NCI-H128 (cell line): ENCODE data around the gene PCDHGC5.

Experiments used
- DNase-seq: peaks from one replicate; lab custom pipeline; 2025; ENCODE audit not compliant: unreplicated experiment; lab: John Stamatoyannopoulos, UW

The PCDHGC5 gene

GRCh38 chr5:141488591-141489561, at the start of gene PCDHGC5:
Gene PCDHGC5, plus strand, starts transcription at chr5:141489081. Its CDS starts 160 bp downstream, at chr5:141489241.
- no peak for DNase-seq

- no peak for DNase-seq
These were observed 49.3 kb upstream of the PCDHGC5 start for GRCh38 chr5:141439411-141440141.

GRCh38 chr5:141440341-141440740, 48.5 kb upstream of the PCDHGC5 start:
- no peak for DNase-seq

GRCh38 chr5:141441571-141442170, 47.2 kb upstream of the PCDHGC5 start:
- DNase-seq: no peak

GRCh38 chr5:141465351-141465750, 23.5 kb upstream of the PCDHGC5 start:
- DNase-seq: no peak

GRCh38 chr5:141475625-141476131, 13.2 kb upstream of the PCDHGC5 start, which contains the start of gene PCDHGC3:
Gene PCDHGC3, plus strand, starts transcription at chr5:141475966. Its CDS starts 151 bp downstream, at chr5:141476117.
- DNase-seq: peak; percentile 14

DNA sequence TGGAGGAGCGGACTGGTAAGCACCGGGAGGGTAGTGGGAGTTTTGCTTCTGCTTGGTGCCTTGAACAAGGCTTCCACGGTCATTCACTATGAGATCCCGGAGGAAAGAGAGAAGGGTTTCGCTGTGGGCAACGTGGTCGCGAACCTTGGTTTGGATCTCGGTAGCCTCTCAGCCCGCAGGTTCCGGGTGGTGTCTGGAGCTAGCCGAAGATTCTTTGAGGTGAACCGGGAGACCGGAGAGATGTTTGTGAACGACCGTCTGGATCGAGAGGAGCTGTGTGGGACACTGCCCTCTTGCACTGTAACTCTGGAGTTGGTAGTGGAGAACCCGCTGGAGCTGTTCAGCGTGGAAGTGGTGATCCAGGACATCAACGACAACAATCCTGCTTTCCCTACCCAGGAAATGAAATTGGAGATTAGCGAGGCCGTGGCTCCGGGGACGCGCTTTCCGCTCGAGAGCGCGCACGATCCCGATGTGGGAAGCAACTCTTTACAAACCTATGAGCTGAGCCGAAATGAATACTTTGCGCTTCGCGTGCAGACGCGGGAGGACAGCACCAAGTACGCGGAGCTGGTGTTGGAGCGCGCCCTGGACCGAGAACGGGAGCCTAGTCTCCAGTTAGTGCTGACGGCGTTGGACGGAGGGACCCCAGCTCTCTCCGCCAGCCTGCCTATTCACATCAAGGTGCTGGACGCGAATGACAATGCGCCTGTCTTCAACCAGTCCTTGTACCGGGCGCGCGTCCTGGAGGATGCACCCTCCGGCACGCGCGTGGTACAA, 12.6 kb upstream of the PCDHGC5 start:
- DNase-seq: no peak

GRCh38 chr5:141477044-141477575, 11.8 kb upstream of the PCDHGC5 start:
- no peak for DNase-seq

DNA sequence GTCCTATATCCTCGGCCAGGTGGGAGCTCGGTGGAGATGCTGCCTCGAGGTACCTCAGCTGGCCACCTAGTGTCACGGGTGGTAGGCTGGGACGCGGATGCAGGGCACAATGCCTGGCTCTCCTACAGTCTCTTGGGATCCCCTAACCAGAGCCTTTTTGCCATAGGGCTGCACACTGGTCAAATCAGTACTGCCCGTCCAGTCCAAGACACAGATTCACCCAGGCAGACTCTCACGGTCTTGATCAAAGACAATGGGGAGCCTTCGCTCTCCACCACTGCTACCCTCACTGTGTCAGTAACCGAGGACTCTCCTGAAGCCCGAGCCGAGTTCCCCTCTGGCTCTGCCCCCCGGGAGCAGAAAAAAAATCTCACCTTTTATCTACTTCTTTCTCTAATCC, 11.1 kb upstream of the PCDHGC5 start:
- DNase-seq: no peak

GRCh38 chr5:141478321-141478945, 10.4 kb upstream of the PCDHGC5 start:
- DNase-seq: no peak

DNA sequence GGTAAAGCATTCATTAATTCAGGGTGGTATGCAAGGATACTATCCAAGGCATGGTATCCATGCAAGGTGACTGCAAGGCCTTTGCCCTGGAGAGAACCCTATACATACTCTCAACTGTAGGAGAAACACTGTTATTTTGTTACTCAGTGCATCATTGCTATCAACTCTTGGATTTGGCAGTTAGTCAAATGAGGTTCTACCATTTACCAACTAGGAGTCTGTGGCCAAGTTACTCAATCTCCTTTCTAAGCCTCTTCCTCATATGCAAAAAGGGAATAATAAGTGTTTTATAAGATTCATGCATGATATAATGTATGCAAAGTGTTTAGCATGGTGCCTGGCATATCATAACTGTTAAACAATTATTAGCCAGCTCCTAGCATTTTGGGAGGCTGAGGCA, 9.1 kb upstream of the PCDHGC5 start:
- DNase-seq: no peak

DNA sequence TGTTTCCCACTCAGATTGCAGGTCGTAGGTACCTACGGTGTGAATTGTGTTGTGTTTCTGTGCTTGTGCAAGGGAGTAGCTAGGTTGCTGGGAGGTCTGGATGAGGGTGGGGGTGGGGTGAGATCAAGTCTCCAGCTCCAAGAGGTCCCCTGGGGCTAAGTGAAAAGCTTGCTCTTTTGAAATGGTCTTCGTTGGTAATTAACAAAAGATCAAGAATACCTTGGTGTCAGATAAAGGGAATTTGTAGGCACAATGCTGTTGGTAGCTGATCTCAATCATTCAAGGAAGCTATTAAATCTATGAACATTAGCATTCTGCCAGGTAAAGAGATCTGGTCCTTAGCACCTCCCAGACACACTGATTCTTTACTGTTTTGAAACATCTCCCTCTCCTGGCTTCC, 5.0 kb upstream of the PCDHGC5 start:
- DNase-seq: peak; percentile 15

DNA sequence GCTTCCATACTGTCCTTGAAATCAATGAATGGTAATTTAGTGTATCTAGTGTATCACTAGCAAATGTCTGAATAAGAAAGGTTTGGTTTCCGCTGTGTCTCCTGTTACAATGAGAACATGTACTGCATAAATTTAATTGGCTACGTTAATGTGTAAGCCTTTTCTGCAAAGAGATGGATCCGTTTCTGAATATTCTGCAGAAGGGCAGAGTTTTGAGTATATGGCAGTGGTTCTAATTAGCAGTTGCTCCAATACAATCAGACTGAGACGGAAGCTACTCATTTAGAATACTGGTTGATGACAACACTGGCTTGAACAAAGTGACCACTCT, 4.6 kb upstream of the PCDHGC5 start:
- DNase-seq: no peak

DNA sequence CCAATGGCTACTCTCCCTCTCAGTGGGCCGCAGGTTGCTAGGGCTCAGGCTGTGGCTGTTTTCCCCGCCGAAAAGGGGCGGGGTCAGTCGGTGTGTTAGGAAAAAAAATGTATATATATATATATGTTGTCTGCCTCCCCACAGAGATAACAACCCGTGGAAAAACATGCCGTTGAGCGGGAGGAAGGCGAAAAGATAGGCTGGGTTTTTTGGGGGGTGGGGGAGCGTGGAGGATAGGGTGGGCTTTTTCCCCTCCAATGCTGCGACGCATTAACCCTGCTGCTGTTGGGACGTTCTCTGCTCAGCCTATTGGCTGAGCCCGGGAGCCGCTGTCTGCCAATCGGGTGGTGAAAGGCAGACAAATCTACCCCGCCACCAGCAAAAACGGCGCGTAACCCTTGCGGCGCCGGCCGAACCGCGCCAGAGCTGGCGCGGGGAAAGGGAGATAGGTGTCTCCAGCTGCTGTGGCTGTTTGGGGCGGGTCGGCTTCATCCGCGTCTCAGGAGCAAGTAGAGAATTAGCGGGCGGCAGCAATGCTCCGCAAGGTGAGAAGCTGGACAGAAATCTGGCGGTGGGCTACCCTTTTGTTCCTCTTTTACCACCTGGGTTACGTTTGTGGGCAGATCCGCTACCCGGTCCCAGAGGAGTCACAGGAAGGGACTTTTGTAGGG, 4.1 kb upstream of the PCDHGC5 start, which contains the start of gene PCDHGC4:
Gene PCDHGC4 (plus strand): TSS at position 390 of the 671 bp plus-strand sequence. CDS start 144 bp downstream, at position 534.
- no peak for DNase-seq

GRCh38 chr5:141485321-141486055, 3.4 kb upstream of the PCDHGC5 start:
- no peak for DNase-seq

- DNase-seq: no peak
These were observed 2.8 kb upstream of the PCDHGC5 start for GRCh38 chr5:141486091-141486490.

DNA sequence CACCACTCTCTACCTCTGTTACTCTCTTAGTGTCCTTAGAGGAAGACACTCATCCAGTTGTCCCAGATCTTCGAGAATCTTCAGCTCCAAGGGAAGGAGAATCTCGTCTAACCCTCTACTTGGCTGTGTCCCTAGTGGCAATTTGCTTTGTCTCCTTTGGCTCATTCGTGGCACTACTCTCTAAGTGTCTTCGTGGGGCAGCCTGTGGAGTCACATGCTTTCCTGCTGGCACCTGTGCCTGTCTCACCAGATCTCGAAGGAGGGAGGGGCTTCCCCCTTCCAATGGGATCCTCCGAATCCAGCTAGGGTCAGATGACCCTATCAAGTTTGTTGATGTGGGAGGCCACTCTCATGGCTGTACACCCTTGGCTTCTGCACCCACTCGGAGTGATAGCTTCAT, 1.8 kb upstream of the PCDHGC5 start:
- DNase-seq: no peak

DNA sequence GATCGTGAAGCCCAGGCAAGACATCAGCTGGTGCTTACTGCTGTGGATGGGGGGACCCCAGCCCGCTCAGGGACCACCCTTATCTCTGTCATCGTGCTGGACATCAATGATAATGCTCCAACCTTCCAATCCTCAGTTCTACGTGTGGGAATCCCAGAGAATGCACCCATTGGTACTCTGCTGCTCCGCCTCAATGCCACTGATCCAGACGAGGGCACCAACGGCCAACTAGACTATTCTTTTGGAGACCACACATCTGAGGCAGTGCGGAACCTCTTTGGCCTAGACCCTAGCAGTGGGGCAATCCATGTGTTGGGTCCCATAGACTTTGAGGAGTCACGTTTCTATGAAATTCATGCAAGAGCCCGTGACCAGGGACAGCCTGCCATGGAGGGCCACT, 960 bp downstream of the PCDHGC5 start:
- no peak for DNase-seq

DNA sequence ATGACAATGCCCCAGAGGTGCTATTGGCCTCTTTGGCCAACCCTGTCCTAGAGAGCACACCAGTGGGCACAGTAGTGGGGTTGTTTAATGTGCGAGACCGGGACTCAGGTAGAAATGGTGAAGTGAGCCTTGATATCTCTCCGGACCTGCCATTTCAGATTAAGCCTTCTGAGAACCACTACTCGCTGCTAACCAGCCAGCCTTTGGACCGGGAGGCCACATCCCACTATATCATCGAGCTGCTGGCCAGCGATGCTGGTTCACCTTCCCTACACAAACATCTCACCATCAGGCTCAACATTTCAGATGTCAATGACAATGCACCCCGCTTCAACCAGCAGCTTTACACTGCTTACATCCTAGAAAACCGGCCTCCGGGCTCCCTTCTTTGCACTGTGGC, 1.4 kb downstream of the PCDHGC5 start:
- DNase-seq: no peak
